Loucy (cell line): ENCODE results near the gene NKAIN2.

Experiments used
- H2AFZ ChIP-seq: fragments of 200-600 bp; sonication (generic); 2 replicates; pipeline ENCODE4 v1.6.0; 2016; ENCODE audit warnings: antibody characterized with exemption, mild to moderate bottlenecking, low read length, moderate library complexity
- H3F3A ChIP-seq: fragments of 200-600 bp; 2 replicates; pipeline ENCODE4 v1.6.0; 2016; ENCODE audit warnings: antibody characterized with exemption, low read depth, mild to moderate bottlenecking
- H3K27me3 ChIP-seq: fragments of 200-600 bp; sonication (generic); 2 replicates; pipeline ENCODE4 v1.6.1; 2014; ENCODE audit warnings: low read length, mild to moderate bottlenecking; ENCODE audit not compliant: insufficient read depth, poor library complexity, severe bottlenecking
- H3K36me3 ChIP-seq: fragments of 200-600 bp; sonication (generic); 2 replicates; pipeline ENCODE4 v1.6.1; 2016; ENCODE audit warnings: low read length; ENCODE audit not compliant: insufficient read depth
- H3K4me1 ChIP-seq: fragments of 200-600 bp; sonication (generic); 2 replicates; pipeline ENCODE4 v1.5.1; 2014; ENCODE audit warnings: low read length, mild to moderate bottlenecking; ENCODE audit not compliant: insufficient read depth, poor library complexity, severe bottlenecking
- H3K4me2 ChIP-seq: fragments of 200-600 bp; sonication (generic); 2 replicates; pipeline ENCODE4 v1.6.0; 2014; ENCODE audit warnings: antibody characterized with exemption, low read length, low read depth, mild to moderate bottlenecking; ENCODE audit not compliant: poor library complexity, severe bottlenecking
- H3K4me3 ChIP-seq: fragments of 200-600 bp; sonication (generic); 2 replicates; pipeline ENCODE4 v1.5.1; 2014; ENCODE audit warnings: low read length, mild to moderate bottlenecking, mixed read lengths; ENCODE audit not compliant: poor library complexity, severe bottlenecking
- H3K79me2 ChIP-seq: fragments of 200-600 bp; sonication (generic); 2 replicates; pipeline ENCODE4 v1.6.1; 2014; ENCODE audit warnings: low read length; ENCODE audit not compliant: insufficient read depth
- H3K9ac ChIP-seq: fragments of 200-600 bp; sonication (generic); 2 replicates; pipeline ENCODE4 v1.6.0; 2014; ENCODE audit warnings: mild to moderate bottlenecking, low read depth, low read length, moderate library complexity; ENCODE audit not compliant: poor library complexity, severe bottlenecking
- H3K9me2 ChIP-seq: fragments of 200-600 bp; sonication (generic); replicated peaks from 2 replicates; pipeline ENCODE4 v1.6.1; 2016; ENCODE audit warnings: low read depth, low read length, mixed read lengths
- H3K9me3 ChIP-seq: fragments of 200-600 bp; sonication (generic); 2 replicates; pipeline ENCODE4 v1.6.1; 2014; ENCODE audit warnings: mild to moderate bottlenecking, antibody characterized with exemption, low read length, low read depth; ENCODE audit not compliant: insufficient read depth
- H4K20me1 ChIP-seq: fragments of 200-600 bp; sonication (generic); 2 replicates; pipeline ENCODE4 v1.6.0; 2014; ENCODE audit warnings: antibody characterized with exemption, low read length, mild to moderate bottlenecking; ENCODE audit not compliant: insufficient read depth, poor library complexity, severe bottlenecking
- CTCF ChIP-seq: fragments of 200-600 bp; sonication (generic); conservative IDR thresholded peaks from 2 replicates; pipeline ENCODE4 v1.5.1; 2014; ENCODE audit warnings: mild to moderate bottlenecking, antibody characterized with exemption, low read length
- EZH2phosphoT487 ChIP-seq: fragments of 200-600 bp; IDR thresholded peaks from 2 replicates; pipeline ENCODE4 v1.6.1; 2018; ENCODE audit warnings: antibody characterized with exemption, mild to moderate bottlenecking, moderate library complexity, borderline replicate concordance

NKAIN2 gene

GRCh38 chr6:123848347-123848746 lies 44.7 kb downstream of the NKAIN2 start:
- H2AFZ ChIP-seq: no peak overlapping the region
- no peaks in the 10 kb centered on the region for H3K27me3 ChIP-seq
- no peaks in the 10 kb centered on the region for H3F3A ChIP-seq
- no peaks in the 10 kb centered on the region for H3K36me3 ChIP-seq
- H3K9me3 ChIP-seq: peaks cover 13% of the 10 kb centered on the region; the same call in 1 of the 2 replicates
- H3K9me2 ChIP-seq: no peaks in the 10 kb centered on the region
- H3K4me2 ChIP-seq: no peak overlapping the region
- no peaks in the 10 kb centered on the region for H4K20me1 ChIP-seq
- H3K79me2 ChIP-seq: no peaks in the 10 kb centered on the region
- TF ChIP-seq CTCF: no peak
- no peak for TF ChIP-seq EZH2phosphoT487
- peaks cover 11% of the 10 kb centered on the region for H3K4me1 ChIP-seq
- H3K4me3 ChIP-seq: no peak overlapping the region
- H3K9ac ChIP-seq: no peak overlapping the region

GRCh38 chr6:123849406-123849805 lies 45.7 kb downstream of the NKAIN2 start:
- H3K9me2 ChIP-seq: no peaks in the 10 kb centered on the region
- no peak overlapping the region for H2AFZ ChIP-seq
- H3K4me3 ChIP-seq: no peak overlapping the region
- no peaks in the 10 kb centered on the region for H3K36me3 ChIP-seq
- H3K9ac ChIP-seq: no peak overlapping the region
- peaks cover 11% of the 10 kb centered on the region for H3K4me1 ChIP-seq
- H3F3A ChIP-seq: no peaks in the 10 kb centered on the region
- peaks cover 13% of the 10 kb centered on the region; the same call in 1 of the 2 replicates for H3K9me3 ChIP-seq
- no peaks in the 10 kb centered on the region for H3K79me2 ChIP-seq
- TF ChIP-seq EZH2phosphoT487 (no peak), CTCF (no peak)
- H3K27me3 ChIP-seq: no peaks in the 10 kb centered on the region
- H4K20me1 ChIP-seq: no peaks in the 10 kb centered on the region
- no peak overlapping the region for H3K4me2 ChIP-seq

- Histone ChIP-seq H3K79me2 (no peaks in the 10 kb centered on the region), H3K9me3 (peaks cover 13% of the 10 kb centered on the region; the same call in 1 of the 2 replicates), H3K4me2 (no peak overlapping the region), H4K20me1 (no peaks in the 10 kb centered on the region), H2AFZ (no peak overlapping the region), H3K4me1 (peaks cover 11% of the 10 kb centered on the region), H3K27me3 (no peaks in the 10 kb centered on the region), H3K9ac (no peak overlapping the region), H3K9me2 (no peaks in the 10 kb centered on the region), H3F3A (no peaks in the 10 kb centered on the region), H3K4me3 (no peak overlapping the region), H3K36me3 (no peaks in the 10 kb centered on the region)
- TF ChIP-seq EZH2phosphoT487 (no peak), CTCF (no peak)
These were observed 46.9 kb downstream of the NKAIN2 start for GRCh38 chr6:123850555-123850954.
